AG09319 (cell line): ENCODE measurements around the gene KRT85.

Experiments
- DNase-seq: peaks from one replicate; pipeline ENCODE4 v3.0.0-alpha.2; 2010; ENCODE audit warnings: low read depth; ENCODE audit errors: extremely low read depth
- CTCF ChIP-seq: IDR thresholded peaks from 2 replicates; pipeline ENCODE4 v1.5.1; 2011; ENCODE audit warnings: low read depth, mild to moderate bottlenecking, inconsistent platforms, low read length, moderate library complexity

KRT85 gene

GRCh38 chr12:52360663-52361271 is 6.5 kb downstream of the KRT85 start:
- no peak for DNase-seq
- no peak for TF ChIP-seq CTCF

DNA sequence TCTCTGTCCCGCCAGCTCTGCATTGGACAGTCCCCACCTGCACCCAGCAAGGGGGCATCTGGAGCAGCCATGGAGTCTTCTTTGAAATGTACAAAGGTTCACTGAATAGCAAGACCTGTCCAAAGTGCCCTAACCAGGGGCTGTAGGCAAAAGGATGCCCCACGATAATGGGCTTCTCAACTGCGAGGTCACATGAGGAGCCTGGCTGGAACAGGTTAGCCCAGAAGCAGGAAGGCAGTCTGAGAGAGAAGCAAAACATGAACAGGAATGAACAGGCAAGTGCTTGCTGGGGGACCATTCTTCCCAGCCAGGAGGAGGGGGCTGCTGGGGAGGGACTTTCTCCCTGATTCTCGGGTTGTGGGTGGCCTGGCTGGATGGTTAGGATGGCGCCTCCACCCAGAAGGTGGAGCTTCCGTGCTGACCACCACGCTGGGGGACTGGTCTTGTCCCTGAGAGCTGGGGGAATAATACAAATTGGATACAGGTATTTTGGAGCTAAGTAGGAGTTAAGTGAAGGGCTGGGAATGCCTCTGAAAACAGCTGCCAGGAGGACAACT is 7.1 kb downstream of the KRT85 start:
- no peak for TF ChIP-seq CTCF
- no peak for DNase-seq

DNA sequence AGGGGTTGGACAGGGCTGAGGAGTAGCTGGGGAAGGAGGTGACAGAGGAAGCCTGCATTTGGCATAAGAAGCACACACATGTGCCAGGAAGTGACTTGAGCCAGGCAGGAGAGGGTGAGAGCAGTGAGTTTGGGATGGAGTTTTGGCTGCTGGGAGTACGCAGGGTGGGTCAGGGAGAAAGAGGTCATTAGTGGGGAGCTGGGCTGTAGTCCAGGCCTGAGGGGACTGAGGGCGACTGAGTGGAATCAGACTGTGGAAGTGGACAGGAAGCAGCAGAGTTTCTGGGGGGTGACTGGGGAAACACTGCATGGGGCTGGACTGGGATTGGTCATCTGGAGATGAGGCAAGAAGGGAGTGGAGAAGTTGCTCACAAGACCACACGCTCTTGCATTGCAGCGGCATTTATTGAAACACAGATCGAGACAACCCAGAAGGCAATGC is 7.6 kb downstream of the KRT85 start:
- no peak for DNase-seq
- TF ChIP-seq CTCF = no peak

DNA sequence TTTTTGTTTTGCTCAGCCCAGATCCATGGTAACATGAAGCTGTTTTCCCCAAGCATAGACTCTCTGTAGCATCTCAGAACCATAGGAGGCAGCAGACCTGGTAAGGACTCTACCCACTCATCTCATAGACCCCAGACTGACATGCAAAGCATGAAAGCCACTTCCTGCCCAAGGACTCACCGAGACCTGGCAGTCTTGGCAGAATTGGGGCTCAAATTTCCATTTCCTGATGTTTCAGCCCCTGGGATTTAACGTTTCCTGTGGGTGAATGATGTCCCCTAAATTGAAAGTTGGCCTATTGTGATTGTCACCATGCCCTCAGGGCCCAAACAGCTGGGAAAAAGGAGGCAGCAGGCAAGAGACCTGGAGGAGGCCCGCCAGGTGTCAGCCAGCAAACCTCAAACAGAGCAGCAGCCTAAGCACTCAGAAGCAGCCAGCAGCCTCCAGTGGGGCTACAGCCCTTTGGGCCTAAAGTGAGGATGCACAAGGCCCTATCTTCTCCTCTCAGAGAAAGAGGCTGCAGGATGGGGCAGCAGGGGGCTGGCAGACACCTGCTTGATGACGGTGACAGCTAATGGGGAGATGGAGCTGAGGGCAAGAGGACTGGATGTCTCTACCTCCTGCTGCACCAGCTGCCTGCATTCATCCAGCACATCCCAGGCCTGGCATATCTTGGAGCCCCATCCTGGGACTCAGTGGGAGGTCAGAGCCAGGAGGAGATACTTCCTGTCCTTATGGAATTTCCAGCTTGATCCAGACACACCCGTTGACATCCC is 8.5 kb downstream of the KRT85 start:
- no peak for TF ChIP-seq CTCF

GRCh38 chr12:52356762-52357580 is 10.3 kb downstream of the KRT85 start:
- TF ChIP-seq CTCF = no peak

More for the DNA sequence above, 8.5 kb downstream of the KRT85 start:
- no peak for DNase-seq

GRCh38 chr12:52356031-52356761 is 11.1 kb downstream of the KRT85 start:
- TF ChIP-seq CTCF = no peak
- no peak for DNase-seq

More at GRCh38 chr12:52356762-52357580, 10.3 kb downstream of the KRT85 start:
- DNase-seq = no peak
